HEK293 (cell line): ENCODE results near the gene MBD1.

Source experiments
- CTCF ChIP-seq: fragments of 450-650 bp; formaldehyde crosslinking; IDR thresholded peaks from 2 replicates; pipeline ENCODE4 v1.5.1; 2016; ENCODE audit warnings: missing biosample characterization, missing genetic modification characterization
- EGR2 ChIP-seq: fragments of 450-650 bp; formaldehyde crosslinking; IDR thresholded peaks from 2 replicates; pipeline ENCODE4 v1.5.1; 2016; ENCODE audit warnings: low read depth, missing biosample characterization, missing genetic modification characterization
- ELK4 ChIP-seq: IDR thresholded peaks from 2 replicates; pipeline ENCODE4 v1.6.1; 2011; ENCODE audit warnings: mild to moderate bottlenecking, low read depth, low read length, borderline replicate concordance
- FEZF1 ChIP-seq: fragments of 450-650 bp; formaldehyde crosslinking; IDR thresholded peaks from 2 replicates; pipeline ENCODE4 v1.5.1; 2016; ENCODE audit warnings: missing biosample characterization, missing genetic modification characterization
- GFI1B ChIP-seq: fragments of 450-650 bp; formaldehyde crosslinking; IDR thresholded peaks from 2 replicates; pipeline ENCODE4 v1.5.1; 2016; ENCODE audit warnings: missing biosample characterization, missing genetic modification characterization
- KLF1 ChIP-seq: fragments of 450-650 bp; formaldehyde crosslinking; IDR thresholded peaks from 2 replicates; pipeline ENCODE4 v1.5.1; 2016; ENCODE audit warnings: missing biosample characterization, missing genetic modification characterization
- KLF10 ChIP-seq: fragments of 450-650 bp; IDR thresholded peaks from 2 replicates; pipeline ENCODE4 v1.5.1; 2018; ENCODE audit warnings: missing biosample characterization, mild to moderate bottlenecking, missing genetic modification characterization
- KLF16 ChIP-seq: fragments of 450-650 bp; formaldehyde crosslinking; IDR thresholded peaks from 2 replicates; pipeline ENCODE4 v1.5.1; 2017; ENCODE audit warnings: missing biosample characterization, missing genetic modification characterization
- MYNN ChIP-seq: fragments of 450-650 bp; formaldehyde crosslinking; IDR thresholded peaks from 2 replicates; pipeline ENCODE4 v1.5.1; 2016; ENCODE audit warnings: missing biosample characterization, missing genetic modification characterization, borderline replicate concordance
- MZF1 ChIP-seq: fragments of 450-650 bp; formaldehyde crosslinking; IDR thresholded peaks from 2 replicates; pipeline ENCODE4 v1.5.1; 2017; ENCODE audit warnings: missing biosample characterization, missing genetic modification characterization, borderline replicate concordance
- REPIN1 ChIP-seq: fragments of 450-650 bp; formaldehyde crosslinking; IDR thresholded peaks from 2 replicates; pipeline ENCODE4 v1.5.1; 2017; ENCODE audit warnings: missing biosample characterization, missing genetic modification characterization, low read depth
- SP2 ChIP-seq: fragments of 450-650 bp; formaldehyde crosslinking; IDR thresholded peaks from 2 replicates; pipeline ENCODE4 v1.5.1; 2016; ENCODE audit warnings: missing biosample characterization, missing genetic modification characterization
- SP3 ChIP-seq: fragments of 450-650 bp; formaldehyde crosslinking; IDR thresholded peaks from 2 replicates; pipeline ENCODE4 v1.5.1; 2016; ENCODE audit warnings: missing biosample characterization, missing genetic modification characterization
- TRIM28 ChIP-seq: IDR thresholded peaks from 2 replicates; pipeline ENCODE4 v1.6.1; 2011; ENCODE audit warnings: low read length, control low read depth, borderline replicate concordance
- ZEB2 ChIP-seq: fragments of 450-650 bp; formaldehyde crosslinking; IDR thresholded peaks from 2 replicates; pipeline ENCODE4 v1.5.1; 2016; ENCODE audit warnings: missing biosample characterization, missing genetic modification characterization
- ZFP37 ChIP-seq: fragments of 450-650 bp; formaldehyde crosslinking; IDR thresholded peaks from 2 replicates; pipeline ENCODE4 v1.5.1; 2016; ENCODE audit warnings: missing biosample characterization, missing genetic modification characterization
- ZIC2 ChIP-seq: fragments of 450-650 bp; formaldehyde crosslinking; IDR thresholded peaks from 2 replicates; pipeline ENCODE4 v1.5.1; 2016; ENCODE audit warnings: missing biosample characterization, missing genetic modification characterization
- ZNF112 ChIP-seq: fragments of 450-650 bp; formaldehyde crosslinking; IDR thresholded peaks from 2 replicates; pipeline ENCODE4 v1.5.0; 2017; ENCODE audit warnings: missing biosample characterization, missing genetic modification characterization
- ZNF18 ChIP-seq: fragments of 450-650 bp; formaldehyde crosslinking; IDR thresholded peaks from 2 replicates; pipeline ENCODE4 v1.5.1; 2016; ENCODE audit warnings: missing biosample characterization, missing genetic modification characterization
- ZNF184 ChIP-seq: fragments of 450-650 bp; IDR thresholded peaks from 2 replicates; pipeline ENCODE4 v1.5.1; 2018; ENCODE audit warnings: missing biosample characterization, mild to moderate bottlenecking, missing genetic modification characterization
- ZNF2 ChIP-seq: fragments of 450-650 bp; formaldehyde crosslinking; IDR thresholded peaks from 2 replicates; pipeline ENCODE4 v1.5.1; 2016; ENCODE audit warnings: missing biosample characterization, missing genetic modification characterization
- ZNF214 ChIP-seq: fragments of 450-650 bp; formaldehyde crosslinking; IDR thresholded peaks from 2 replicates; pipeline ENCODE4 v1.5.1; 2017; ENCODE audit warnings: missing biosample characterization, mild to moderate bottlenecking, missing genetic modification characterization, borderline replicate concordance
- ZNF23 ChIP-seq: fragments of 450-650 bp; formaldehyde crosslinking; IDR thresholded peaks from 2 replicates; pipeline ENCODE4 v1.5.1; 2016; ENCODE audit warnings: missing biosample characterization, missing genetic modification characterization, borderline replicate concordance
- ZNF354C ChIP-seq: fragments of 450-650 bp; formaldehyde crosslinking; IDR thresholded peaks from 2 replicates; pipeline ENCODE4 v1.5.1; 2016; ENCODE audit warnings: missing biosample characterization, missing genetic modification characterization, low read depth, borderline replicate concordance
- ZNF391 ChIP-seq: fragments of 450-650 bp; formaldehyde crosslinking; IDR thresholded peaks from 2 replicates; pipeline ENCODE4 v1.5.1; 2016; ENCODE audit warnings: low read depth, missing biosample characterization, missing genetic modification characterization, borderline replicate concordance
- ZNF394 ChIP-seq: fragments of 450-650 bp; formaldehyde crosslinking; IDR thresholded peaks from 2 replicates; pipeline ENCODE4 v1.5.1; 2016; ENCODE audit warnings: missing biosample characterization, missing genetic modification characterization, mild to moderate bottlenecking, moderate library complexity, borderline replicate concordance
- ZNF423 ChIP-seq: fragments of 450-650 bp; formaldehyde crosslinking; IDR thresholded peaks from 2 replicates; pipeline ENCODE4 v1.5.1; 2016; ENCODE audit warnings: missing biosample characterization, missing genetic modification characterization
- ZNF48 ChIP-seq: fragments of 450-650 bp; formaldehyde crosslinking; IDR thresholded peaks from 2 replicates; pipeline ENCODE4 v1.5.1; 2016; ENCODE audit warnings: missing biosample characterization, missing genetic modification characterization
- ZNF548 ChIP-seq: fragments of 450-650 bp; formaldehyde crosslinking; IDR thresholded peaks from 2 replicates; pipeline ENCODE4 v1.5.1; 2016; ENCODE audit warnings: missing biosample characterization, missing genetic modification characterization
- ZNF596 ChIP-seq: fragments of 450-650 bp; IDR thresholded peaks from 2 replicates; pipeline ENCODE4 v1.5.0; 2018; ENCODE audit warnings: missing biosample characterization, mild to moderate bottlenecking, missing genetic modification characterization, moderate library complexity
- ZNF600 ChIP-seq: fragments of 450-650 bp; formaldehyde crosslinking; IDR thresholded peaks from 2 replicates; pipeline ENCODE4 v1.5.1; 2016; ENCODE audit warnings: missing biosample characterization, missing genetic modification characterization
- ZNF621 ChIP-seq: fragments of 450-650 bp; formaldehyde crosslinking; IDR thresholded peaks from 2 replicates; pipeline ENCODE4 v1.5.1; 2017; ENCODE audit warnings: missing biosample characterization, missing genetic modification characterization
- ZNF639 ChIP-seq: fragments of 450-650 bp; formaldehyde crosslinking; IDR thresholded peaks from 2 replicates; pipeline ENCODE4 v1.5.1; 2016; ENCODE audit warnings: missing biosample characterization, missing genetic modification characterization
- ZNF704 ChIP-seq: fragments of 450-650 bp; formaldehyde crosslinking; IDR thresholded peaks from 2 replicates; pipeline ENCODE4 v1.5.1; 2016; ENCODE audit warnings: missing biosample characterization, missing genetic modification characterization
- ZSCAN16 ChIP-seq: fragments of 450-650 bp; formaldehyde crosslinking; IDR thresholded peaks from 2 replicates; pipeline ENCODE4 v1.5.1; 2016; ENCODE audit warnings: missing biosample characterization, missing genetic modification characterization

Gene MBD1

GRCh38 chr18:50281295-50281971 lies at the start of gene MBD1 (continued):
- TF ChIP-seq ZNF596 (tag by site-specific recombination) (no peak), ZNF23 (tag by site-specific recombination) (no peak), MYNN (tag by site-specific recombination) (no peak; the same call in 1 of the 2 replicates), TRIM28 (no peak), KLF16 (tag by site-specific recombination) (peak; percentile 94), ZNF704 (tag by site-specific recombination) (no peak), ZEB2 (peak; percentile 96), ZNF18 (tag by site-specific recombination) (no peak), SP2 (tag by site-specific recombination) (peak; percentile 97), ZNF391 (tag by site-specific recombination) (peak; percentile 63; the same call in 1 of the 2 replicates), ZNF112 (no peak), MZF1 (tag by site-specific recombination) (no peak), ZNF2 (tag by site-specific recombination) (peak; percentile 68; the same call in 1 of the 2 replicates), ZNF423 (tag by site-specific recombination) (no peak), ZNF184 (tag by site-specific recombination) (no peak), ZNF48 (tag by site-specific recombination) (no peak), ZNF214 (no peak), CTCF (tag by site-specific recombination) (peak; percentile 93), ZSCAN16 (tag by site-specific recombination) (0 out of 2 replicates have a peak, but pooled peaks have one; percentile 71), ZNF621 (tag by site-specific recombination) (no peak), KLF1 (peak; percentile 69), GFI1B (tag by site-specific recombination) (no peak), ZNF600 (tag by site-specific recombination) (peak; percentile 84), ZNF394 (tag by site-specific recombination) (peak; percentile 9; the same call in 1 of the 2 replicates), FEZF1 (tag by site-specific recombination) (no peak), ZIC2 (tag by site-specific recombination) (peak; percentile 82), EGR2 (peak; percentile 96), ZNF639 (tag by site-specific recombination) (0 out of 2 replicates have a peak, but pooled peaks have one; percentile 47), ZNF354C (tag by site-specific recombination) (no peak), ZFP37 (peak; percentile 99), SP3 (tag by site-specific recombination) (peak; percentile 100), REPIN1 (tag by site-specific recombination) (peak; percentile 89; the same call in 1 of the 2 replicates), KLF10 (tag by site-specific recombination) (no peak), ELK4 (no peak), ZNF548 (tag by site-specific recombination) (peak; percentile 26; the same call in 1 of the 2 replicates)
